ENCODE results near the gene MAP3K3.

GRCh38 chr17:63680700-63681099 is 58.5 kb downstream of the MAP3K3 start:
- TF ChIP-seq CTCF (IDR thresholded peaks at IDR 0.05; ENCODE audit: poor library complexity, severe bottlenecking) = no peak
- TF ChIP-seq EZH2 (IDR thresholded peaks at IDR 0.05; ENCODE audit: borderline replicate concordance, insufficient read depth, low read length, poor library complexity, severe bottlenecking) = no peak
- TF ChIP-seq POLR2AphosphoS5 (IDR thresholded peaks at IDR 0.05) = no peak
- TF ChIP-seq TAF1 (IDR thresholded peaks at IDR 0.05; ENCODE audit: low read depth) = no peak
